H1 (cell line): Measurements from ENCODE around the gene ZBTB45.

ENCODE experiments used
- EZH2 ChIP-seq: fragments of 200-600 bp; sonication (generic); IDR thresholded peaks from 2 replicates; pipeline ENCODE4 v1.7.1; 2012; ENCODE audit warnings: low read depth, mild to moderate bottlenecking, moderate library complexity, low read length, inconsistent platforms; ENCODE audit not compliant: severe bottlenecking
- POLR2A ChIP-seq, 2 experiments: IDR thresholded peaks; 1 replicate in 1 of 2; 2 replicates in 1 of 2; pipeline ENCODE4 v1.6.1; 2011; ENCODE audit warnings: low read depth in 2 of 2, low read length in 2 of 2, mild to moderate bottlenecking in 2 of 2; ENCODE audit errors: control extremely low read depth in 1 of 2

DNA sequence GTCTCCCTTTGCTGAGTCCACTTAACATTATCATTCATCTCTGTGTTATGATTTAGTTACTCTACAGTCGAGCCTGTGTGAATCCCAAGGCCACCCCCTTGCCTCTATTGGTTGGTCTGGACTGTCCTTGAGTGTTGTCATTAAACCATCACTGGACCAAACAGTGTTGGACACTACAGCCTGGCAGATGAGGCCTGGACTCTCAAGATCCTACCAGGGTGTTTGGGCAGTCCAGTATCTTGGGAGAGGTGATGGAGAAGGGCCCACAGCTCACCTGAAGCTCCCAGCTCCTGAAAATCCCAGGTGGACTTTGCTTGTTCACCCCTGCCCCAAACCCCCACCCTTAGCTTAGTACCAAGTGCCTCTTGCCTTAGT, 31.5 kb upstream of the ZBTB45 start:
- TF ChIP-seq EZH2, result no peak
- TF ChIP-seq POLR2A (IDR thresholded peaks at IDR 0.05; ENCODE audit: control extremely low read depth in 1 of 2, low read depth in 2 of 2, low read length in 2 of 2), result no peak; a peak in 1 of 3 replicates
